IMR-90 (cell line): ENCODE results near the gene FARP1. TPM values are rescaled to one million over a fixed set of nuclear protein-coding genes. Genes with fewer than 3 reads are reported as not detected.

Experiments used
- ATAC-seq: fragments of 200-7000 bp; cut with Tn5 transposase; 2 replicates; pipeline ENCODE4 v1.9.1; 2020; ENCODE audit warnings: low read depth, mild to moderate bottlenecking, moderate library complexity
- BruUV-seq: library from RNA; stranded (reverse); fragments of 400-500 nt; replicated peaks from 2 replicates; lab custom pipeline; 2021; lab: Mats Ljungman, UMichigan
- CTCF ChIA-PET: fragments of 300-600 bp; formaldehyde crosslinking; extraction: SDS; loops from one replicate; lab custom pipeline; 2021; ENCODE audit warnings: antibody characterized with exemption; lab: Yijun Ruan, JAX
- POLR2A ChIA-PET: fragments of 300-600 bp; sonication (Branson Sonifier 250); formaldehyde crosslinking; loops from one replicate; lab custom pipeline; 2022; ENCODE audit warnings: antibody characterized with exemption; ENCODE audit not compliant: unreplicated experiment; lab: Charles Lee
- DNase-seq: peaks from one replicate; pipeline ENCODE4 v3.0.0; 2013
- H2AFZ ChIP-seq: replicated peaks from 2 replicates; pipeline ENCODE3; 2013; ENCODE audit warnings: low read length, mild to moderate bottlenecking; ENCODE audit not compliant: poor library complexity
- H2AK5ac ChIP-seq: 2 replicates; pipeline ENCODE4 v1.6.1; 2013; ENCODE audit warnings: low read depth, low read length, inconsistent platforms
- H2AK9ac ChIP-seq: replicated peaks from 2 replicates; pipeline ENCODE3; 2013; ENCODE audit warnings: mild to moderate bottlenecking, low read depth, low read length, moderate library complexity; ENCODE audit not compliant: poor library complexity
- H2BK120ac ChIP-seq: 2 replicates; pipeline ENCODE4 v1.6.1; 2013; ENCODE audit warnings: low read depth, low read length, inconsistent platforms
- H2BK15ac ChIP-seq: 3 replicates; pipeline ENCODE4 v1.6.1; 2013; ENCODE audit warnings: low read depth, low read length, inconsistent platforms
- H2BK20ac ChIP-seq: 2 replicates; pipeline ENCODE4 v1.6.1; 2013; ENCODE audit warnings: low read depth, mild to moderate bottlenecking, inconsistent platforms, low read length, moderate library complexity
- H2BK5ac ChIP-seq: 2 replicates; pipeline ENCODE4 v1.6.1; 2013; ENCODE audit warnings: mild to moderate bottlenecking, low read depth, low read length, inconsistent platforms; ENCODE audit not compliant: poor library complexity, severe bottlenecking
- H3K14ac ChIP-seq: replicated peaks from 2 replicates; pipeline ENCODE4 v1.6.1; 2013; ENCODE audit warnings: low read depth, low read length, inconsistent platforms
- H3K18ac ChIP-seq: 2 replicates; pipeline ENCODE4 v1.6.1; 2013; ENCODE audit warnings: low read depth, low read length, control low read depth
- H3K23ac ChIP-seq: 2 replicates; pipeline ENCODE4 v1.6.1; 2013; ENCODE audit warnings: low read depth, low read length, inconsistent platforms
- H3K27ac ChIP-seq: 2 replicates; pipeline ENCODE4 v1.5.1; 2013; ENCODE audit warnings: mild to moderate bottlenecking, control low read depth, low read length; ENCODE audit not compliant: insufficient read depth
- H3K27me3 ChIP-seq: 2 replicates; pipeline ENCODE4 v1.6.1; 2013; ENCODE audit warnings: low read length; ENCODE audit not compliant: control insufficient read depth, insufficient read depth
- H3K36me3 ChIP-seq: 2 replicates; pipeline ENCODE4 v1.6.1; 2013; ENCODE audit warnings: low read length, mixed read lengths; ENCODE audit not compliant: control insufficient read depth, insufficient read depth
- H3K4ac ChIP-seq: 2 replicates; pipeline ENCODE4 v1.6.1; 2013; ENCODE audit warnings: low read depth, low read length, inconsistent platforms
- H3K4me1 ChIP-seq: 2 replicates; pipeline ENCODE4 v1.6.1; 2013; ENCODE audit warnings: low read length, mixed read lengths; ENCODE audit not compliant: control insufficient read depth, insufficient read depth
- H3K4me2 ChIP-seq: 2 replicates; pipeline ENCODE4 v1.6.1; 2013; ENCODE audit warnings: low read depth, mild to moderate bottlenecking, control low read depth, low read length, moderate library complexity
- H3K4me3 ChIP-seq: 2 replicates; pipeline ENCODE4 v1.5.1; 2013; ENCODE audit warnings: low read depth, mild to moderate bottlenecking, control low read depth, low read length, moderate library complexity; ENCODE audit not compliant: insufficient read depth
- H3K56ac ChIP-seq: 2 replicates; pipeline ENCODE4 v1.6.1; 2013; ENCODE audit warnings: low read length, inconsistent platforms; ENCODE audit not compliant: insufficient read depth; ENCODE audit errors: extremely low read depth
- H3K79me1 ChIP-seq, 2 experiments: 2 replicates each; pipeline ENCODE4 v1.6.1; 2013; ENCODE audit warnings: low read length in 2 of 2, inconsistent platforms in 1 of 2, low read depth in 1 of 2
- H3K9ac ChIP-seq: 2 replicates; pipeline ENCODE4 v1.6.1; 2013; ENCODE audit warnings: low read depth, low read length, control low read depth
- H3K9me1 ChIP-seq: 2 replicates; pipeline ENCODE4 v1.6.1; 2013; ENCODE audit warnings: low read length, inconsistent platforms; ENCODE audit not compliant: insufficient read depth
- H3K9me3 ChIP-seq: 2 replicates; pipeline ENCODE4 v1.6.1; 2013; ENCODE audit warnings: low read length; ENCODE audit not compliant: control insufficient read depth, insufficient read depth
- H4K20me1 ChIP-seq: 2 replicates; pipeline ENCODE4 v1.6.1; 2013; ENCODE audit warnings: low read length, inconsistent platforms; ENCODE audit not compliant: insufficient read depth
- H4K5ac ChIP-seq: 2 replicates; pipeline ENCODE4 v1.6.1; 2013; ENCODE audit warnings: mild to moderate bottlenecking, low read depth, low read length, control low read depth
- H4K8ac ChIP-seq, 2 experiments: 2 replicates each; pipeline ENCODE4 v1.6.1; 2013; ENCODE audit warnings: low read depth in 2 of 2, low read length in 2 of 2, control low read depth in 1 of 2, inconsistent platforms in 1 of 2
- H4K91ac ChIP-seq: 2 replicates; pipeline ENCODE4 v1.6.1; 2013; ENCODE audit warnings: low read depth, low read length, inconsistent platforms; ENCODE audit not compliant: insufficient read depth
- BHLHE40 ChIP-seq: fragments of 150-350 bp; IDR thresholded peaks from 2 replicates; pipeline ENCODE4 v1.6.1; 2016; ENCODE audit warnings: mild to moderate bottlenecking, low read depth, low read length
- CHD1 ChIP-seq: IDR thresholded peaks from 2 replicates; pipeline ENCODE4 v1.6.1; 2012; ENCODE audit warnings: low read depth, low read length, improper control_type of control experiment
- CTCF ChIP-seq: conservative IDR thresholded peaks from 2 replicates; pipeline ENCODE4 v1.5.1; 2012; ENCODE audit warnings: mild to moderate bottlenecking, low read depth, low read length, improper control_type of control experiment
- ELK1 ChIP-seq: fragments of 150-350 bp; IDR thresholded peaks from 2 replicates; pipeline ENCODE4 v1.6.1; 2016; ENCODE audit warnings: low read depth, mild to moderate bottlenecking, low read length, moderate library complexity, borderline replicate concordance
- MAFK ChIP-seq: IDR thresholded peaks from 2 replicates; pipeline ENCODE4 v1.6.1; 2012; ENCODE audit warnings: low read depth, low read length, improper control_type of control experiment
- MXI1 ChIP-seq: IDR thresholded peaks from 2 replicates; pipeline ENCODE4 v1.6.1; 2012; ENCODE audit warnings: low read depth, mild to moderate bottlenecking, low read length, moderate library complexity, borderline replicate concordance
- RAD21 ChIP-seq: IDR thresholded peaks from 2 replicates; pipeline ENCODE4 v1.6.1; 2012; ENCODE audit warnings: low read length, improper control_type of control experiment
- RCOR1 ChIP-seq: IDR thresholded peaks from 2 replicates; pipeline ENCODE4 v1.6.1; 2012; ENCODE audit warnings: mild to moderate bottlenecking, low read length, improper control_type of control experiment; ENCODE audit not compliant: insufficient replicate concordance
- RFX5 ChIP-seq: IDR thresholded peaks from 2 replicates; pipeline ENCODE4 v1.8.0; 2012; ENCODE audit warnings: low read depth, mild to moderate bottlenecking, low read length, moderate library complexity
- SMC3 ChIP-seq: fragments of 150-350 bp; IDR thresholded peaks from 2 replicates; pipeline ENCODE4 v1.6.1; 2016; ENCODE audit warnings: low read depth, mild to moderate bottlenecking, antibody characterized with exemption, low read length, moderate library complexity
- USF2 ChIP-seq: fragments of 150-350 bp; IDR thresholded peaks from 2 replicates; pipeline ENCODE4 v1.6.1; 2017; ENCODE audit warnings: mild to moderate bottlenecking, antibody characterized with exemption, low read length, low read depth
- WGBS, 2 experiments: methylation state at CpG; one replicate each; pipeline versions ENCODE4 v1.1.5 to v1.1.7; 2013; ENCODE audit warnings: missing lambda C conversion rate in 2 of 2; ENCODE audit not compliant: insufficient read length in 1 of 2; ENCODE audit errors: extremely low coverage in 2 of 2; 5-methylcytosine and 5-hydroxymethylcytosine counted together
- dilution Hi-C: fragments of 300-500 bp; cut with HindIII; formaldehyde crosslinking; loops from one replicate; pipeline ENCODE4 v1.14.3; 2018; ENCODE audit warnings: low sequenced_read_pairs; ENCODE audit not compliant: unreplicated experiment
- in situ Hi-C: fragments of 300-500 bp; cut with MboI; formaldehyde crosslinking; loops from 3 replicates; pipeline ENCODE4 v1.14.3; 2019; ENCODE audit warnings: low sequenced_read_pairs, inconsistent platforms, mixed read lengths
- intact Hi-C: fragments of 100-400 bp; cut with micrococcal nuclease; formaldehyde crosslinking; loops from 2 replicates; pipeline ENCODE4 v1.10.0; 2022
- polyA plus RNA-seq, 3 experiments: library from polyadenylated mRNA; depleted of rRNA; stranded (reverse); fragments of >200 nt; gene quantifications; 2 replicates each; pipeline ENCODE4 v1.2.3, GENCODE V29; 2012; ENCODE audit warnings: low replicate concordance in 1 of 3
- total RNA-seq: library from RNA; depleted of rRNA; stranded (reverse); fragments of >200 nt; gene quantifications from 2 replicates; pipeline ENCODE4 v1.2.3, GENCODE V29; 2012

The FARP1 gene
- total and polyA plus RNA-seq, 2 of the 4 experiments (the other 2 are of a cell fraction), result 39.6 to 57.0 TPM

- no TSS peak for BruUV-seq
- Histone ChIP-seq H3K4me1 (peaks cover 16% of the 10 kb centered on the region), H3K4me2 (no peak overlapping the region), H2BK20ac (no peak overlapping the region), H3K9me3 (no peaks in the 10 kb centered on the region), H4K8ac (no peak overlapping the region), H2BK15ac (no peak overlapping the region), H2AK5ac (no peak overlapping the region), H3K18ac (no peak overlapping the region), H3K4ac (no peak overlapping the region), H3K4me3 (no peak overlapping the region), H4K20me1 (peaks cover 34% of the 10 kb centered on the region), H3K9me1 (peaks cover 27% of the 10 kb centered on the region), H3K9ac (no peak overlapping the region), H2AK9ac (no peak overlapping the region), H2BK5ac (no peak overlapping the region), H2BK120ac (no peak overlapping the region), H4K91ac (no peak overlapping the region), H3K14ac (no peak overlapping the region; the same call in 1 of the 2 replicates), H3K27me3 (no peaks in the 10 kb centered on the region), H3K36me3 (peaks cover under 1% of the 10 kb centered on the region; the same call in 1 of the 2 replicates), H3K23ac (no peak overlapping the region), H3K27ac (no peak overlapping the region), H2AFZ (no peak overlapping the region), H3K56ac (no peak overlapping the region), H4K5ac (no peak overlapping the region), H3K79me1 (peaks cover 51 to 89% of the 10 kb centered on the region in 2 experiments)
- TF ChIP-seq BHLHE40 (no peak), CHD1 (no peak), MAFK (no peak), RCOR1 (no peak), MXI1 (no peak), USF2 (no peak), RAD21 (no peak), SMC3 (no peak), RFX5 (no peak), CTCF (no peak), ELK1 (no peak)
- intact Hi-C loops (no loop called here), dilution Hi-C loops (no loop called here), in situ Hi-C loops (no loop called here)
- DNase-seq, result no peak
- ChIA-PET POLR2A (no interaction called here), CTCF (no interaction called here)
- ATAC-seq, result no peak
- WGBS, 2 experiments, result 100% methylated on average over 2 of the region's 6 CpGs; no CpG with 5 or more reads in 1 of the 2 experiments
These were observed 93.3 kb downstream of the FARP1 start for GRCh38 chr13:98236197-98236596.
